Fibroblast of skin of back (primary cell): ENCODE results near the gene MYF6. TPM values are rescaled to one million over a fixed set of nuclear protein-coding genes. Genes with fewer than 3 reads are reported as not detected.
"Not testable (repeated sequence)": the region's sequence is repeated elsewhere in the genome, so short reads cannot be mapped to it uniquely, and the experiment has no call there.

Experiments
- DNase-seq: peaks from one replicate; pipeline ENCODE4 v3.0.0-alpha.2; 2013
- polyA plus RNA-seq, 2 experiments: library from polyadenylated mRNA; unstranded; fragments of 120-200 nt; gene quantifications; one replicate each; pipeline ENCODE4 v1.2.1, GENCODE V29; 2013; ENCODE audit not compliant: insufficient read length in 2 of 2

MYF6 gene
- polyA plus RNA-seq (2013, experiment 1 of 2; ENCODE audit: insufficient read length), result 0.32 TPM
- polyA plus RNA-seq (2013, experiment 2 of 2; ENCODE audit: insufficient read length), result 0.08 TPM

DNA sequence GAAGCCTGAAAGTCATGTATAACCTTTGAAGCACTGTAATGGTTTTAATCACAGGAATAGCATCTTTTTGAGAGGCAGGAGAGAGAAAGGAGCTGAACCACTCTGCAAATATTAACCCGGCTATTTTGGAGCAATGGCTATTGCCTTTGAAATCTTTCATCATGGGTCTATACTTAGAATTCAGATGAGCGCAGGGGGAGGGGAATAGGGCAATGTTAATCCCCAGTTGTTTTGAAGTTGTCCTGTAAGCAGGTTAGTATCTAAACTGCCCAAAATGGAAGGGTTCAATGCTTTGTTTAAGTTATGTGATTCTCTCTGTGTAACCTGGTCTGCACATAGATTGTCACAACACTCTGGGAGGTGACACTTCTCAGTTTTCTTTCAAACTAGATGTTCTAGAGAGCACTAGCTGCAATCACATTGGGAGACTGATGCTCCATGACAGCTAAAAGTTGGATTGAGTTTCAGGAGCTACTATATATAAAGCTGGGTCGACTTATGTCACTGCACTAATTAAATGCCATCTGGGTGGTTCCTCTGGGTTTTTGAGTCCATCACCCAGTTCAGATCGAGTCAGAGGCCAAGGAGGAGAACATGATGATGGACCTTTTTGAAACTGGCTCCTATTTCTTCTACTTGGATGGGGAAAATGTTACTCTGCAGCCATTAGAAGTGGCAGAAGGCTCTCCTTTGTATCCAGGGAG lies at the start of gene MYF6:
Gene MYF6, plus strand, starts transcription at position 509 of the 704 bp plus-strand sequence. Its CDS starts 86 bp downstream, at position 595.
- DNase-seq, result no peak

DNA sequence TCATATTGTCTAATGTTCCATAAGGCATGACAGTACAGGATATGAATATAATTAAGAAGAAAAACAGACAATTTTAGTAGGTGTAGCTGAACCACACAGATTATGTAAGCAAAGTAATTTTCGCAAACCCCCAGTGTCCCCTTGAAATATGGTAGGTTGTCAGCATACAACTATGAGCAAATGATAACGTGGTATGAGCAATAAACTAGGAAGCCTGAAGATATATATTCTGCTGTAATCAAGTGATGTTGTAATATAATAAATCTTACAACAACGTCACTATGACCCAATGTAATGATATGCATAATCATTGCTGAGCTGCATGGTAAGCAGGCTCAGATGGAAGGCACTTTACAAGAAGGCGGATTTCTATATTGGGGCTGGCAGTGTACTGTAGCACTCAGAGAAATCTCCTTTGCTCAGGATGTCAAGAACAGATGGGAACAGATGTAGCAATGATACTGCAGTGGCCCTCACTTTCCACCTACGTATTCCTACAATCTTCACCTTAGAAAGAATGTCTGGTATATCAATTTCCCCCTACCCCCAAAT lies 47.8 kb upstream of the MYF6 start:
- no peak for DNase-seq

DNA sequence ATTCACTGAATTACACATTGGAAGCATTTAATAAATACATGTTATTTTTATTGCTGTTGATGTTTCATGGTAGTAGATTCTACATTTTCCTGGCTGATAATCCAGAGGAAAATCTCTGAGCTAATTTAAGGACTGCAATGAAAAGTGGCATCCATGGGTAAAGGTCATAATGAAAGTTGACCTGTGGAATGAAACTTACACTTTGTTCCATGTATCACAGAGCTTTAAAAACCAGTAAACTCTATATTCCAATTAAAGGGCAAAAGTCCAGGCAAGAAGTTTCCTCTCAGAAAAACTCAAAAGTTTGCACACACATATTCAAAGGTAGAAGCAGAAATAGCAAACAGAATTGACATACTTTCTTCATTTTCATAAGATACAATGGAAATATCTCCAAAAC lies 44.8 kb upstream of the MYF6 start:
- DNase-seq, result no peak

DNA sequence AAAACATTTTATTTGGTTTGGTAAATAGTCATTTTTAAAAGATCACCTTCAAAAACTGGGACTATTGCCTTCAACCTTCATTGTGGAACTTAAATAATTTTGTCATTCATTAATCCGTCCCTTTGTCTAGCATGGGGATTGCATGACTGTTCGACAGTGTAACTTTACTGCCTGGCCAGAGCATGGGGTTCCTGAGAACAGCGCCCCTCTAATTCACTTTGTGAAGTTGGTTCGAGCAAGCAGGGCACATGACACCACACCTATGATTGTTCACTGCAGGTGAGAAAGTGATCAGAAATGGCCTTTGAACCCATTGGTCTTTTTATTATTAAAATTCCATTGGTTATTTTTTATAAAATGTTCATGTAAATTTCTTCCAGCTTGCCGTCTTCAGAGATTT lies 37.2 kb upstream of the MYF6 start:
- no peak for DNase-seq

DNA sequence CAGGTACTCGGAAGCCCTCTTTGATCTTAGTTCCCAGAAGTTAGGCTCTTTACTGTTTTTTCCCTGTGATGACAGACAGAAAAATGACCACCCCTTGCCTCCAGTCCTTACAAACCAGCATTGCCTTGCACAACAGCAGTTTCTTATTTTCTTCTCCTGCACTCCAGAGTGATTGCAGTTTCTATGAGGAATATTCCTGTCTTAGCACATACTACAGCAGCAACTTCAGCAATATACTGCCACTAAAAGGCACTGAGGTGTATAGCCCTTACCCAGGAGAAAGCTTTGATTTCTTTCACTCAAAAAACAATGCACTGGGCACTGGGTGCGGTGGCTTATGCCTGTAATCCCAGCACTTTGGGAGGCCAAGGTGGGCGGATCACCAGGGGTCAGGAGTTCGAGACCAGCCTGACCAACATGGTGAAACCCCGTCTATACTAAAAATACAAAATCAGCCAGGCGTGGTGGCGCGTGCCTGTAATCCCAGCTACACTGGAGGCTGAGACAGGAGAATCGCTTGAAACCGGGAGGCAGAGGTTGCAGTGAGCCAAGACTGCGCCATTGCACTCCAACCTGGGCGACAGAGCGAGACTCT lies 31.3 kb upstream of the MYF6 start:
- DNase-seq, result not testable (repeated sequence)

DNA sequence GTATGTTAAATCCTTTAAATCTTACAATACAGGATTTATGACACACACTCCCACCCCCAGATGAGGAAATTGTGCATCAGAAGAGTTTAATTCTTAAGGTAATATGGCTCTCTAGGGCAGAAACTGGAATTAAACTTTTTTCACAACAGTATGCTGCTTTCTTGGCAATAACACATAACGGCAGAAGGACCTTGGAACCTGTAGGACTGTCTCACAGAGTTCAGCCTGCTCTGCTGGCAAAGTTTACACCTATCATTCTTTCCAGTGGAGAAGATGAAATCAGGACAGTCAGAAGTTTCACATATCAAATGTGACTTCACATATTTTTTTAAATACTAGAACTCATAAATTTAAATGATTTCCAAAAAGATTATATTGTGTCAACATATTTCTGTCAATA lies 30.6 kb upstream of the MYF6 start:
- no peak for DNase-seq

DNA sequence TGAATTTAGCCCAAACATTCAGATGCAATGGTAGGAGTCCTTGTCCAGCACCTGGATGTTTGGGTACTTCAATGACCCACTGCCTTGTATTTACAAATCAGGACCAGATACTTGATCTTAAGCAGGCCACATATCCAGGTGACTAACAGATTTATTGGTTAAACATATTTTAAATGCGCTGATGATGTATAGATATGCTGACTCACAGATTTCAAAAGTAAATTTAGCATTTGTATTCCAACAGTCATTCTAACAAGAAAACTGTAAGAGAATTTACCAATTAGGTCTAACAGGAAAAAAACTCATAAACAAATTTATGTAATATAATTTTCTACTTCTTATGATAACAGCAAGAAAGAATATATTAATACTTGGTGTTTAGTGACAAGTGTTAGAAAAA lies 29.4 kb upstream of the MYF6 start:
- DNase-seq, result no peak

DNA sequence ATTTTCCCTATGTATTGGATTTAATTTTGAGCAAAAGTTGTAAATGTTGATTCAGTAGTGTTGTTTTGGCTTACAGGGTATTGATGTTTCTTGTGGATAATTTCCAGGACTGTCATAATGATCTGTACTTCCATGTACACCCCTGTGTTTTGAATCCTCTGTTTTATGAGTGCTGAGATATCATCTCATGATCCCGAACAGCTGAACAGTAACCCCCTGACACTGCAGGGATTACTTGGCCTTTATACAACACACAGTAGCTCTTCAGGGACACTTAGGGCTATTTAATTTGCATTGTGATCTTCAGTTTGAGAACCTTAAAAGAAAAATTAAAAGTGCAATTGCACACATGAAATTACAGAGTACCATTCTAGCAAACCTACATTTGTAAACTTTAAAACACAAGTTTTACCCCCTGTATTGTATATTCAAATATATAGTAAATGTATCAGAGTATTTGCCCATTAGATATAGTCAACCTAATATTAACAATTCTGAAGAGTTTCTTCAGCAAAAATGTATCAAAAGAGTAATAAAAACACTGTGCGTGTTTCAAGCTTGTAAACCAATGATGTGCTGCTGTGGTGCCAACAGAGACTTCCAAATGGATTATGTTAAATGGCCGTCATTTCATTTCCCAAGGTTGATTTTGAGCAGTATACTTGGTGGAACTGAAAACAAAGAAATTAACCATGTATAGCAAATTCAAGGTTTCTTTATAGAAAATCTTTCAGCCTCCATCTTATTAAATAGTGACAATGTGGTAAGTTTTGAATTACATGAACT lies 27.9 kb upstream of the MYF6 start:
- DNase-seq, result no peak

DNA sequence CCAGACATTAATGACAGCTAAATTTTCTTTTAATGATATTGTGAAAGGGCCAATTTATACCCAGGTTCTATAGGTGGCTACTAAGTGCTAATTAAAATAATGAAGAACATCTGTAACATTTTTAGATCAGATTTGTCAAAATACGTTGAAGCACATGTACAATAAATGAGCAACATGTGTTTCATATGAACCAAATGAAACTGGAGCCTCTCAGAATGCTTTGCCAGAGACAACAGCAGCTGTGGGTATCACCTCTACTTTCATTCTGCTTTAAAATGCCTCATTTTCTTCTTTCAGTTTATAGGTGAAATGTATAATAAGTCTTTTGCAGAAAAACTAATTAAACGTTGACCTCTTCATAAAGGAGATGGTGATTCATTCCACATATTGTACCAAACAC lies 26.1 kb upstream of the MYF6 start:
- no peak for DNase-seq

DNA sequence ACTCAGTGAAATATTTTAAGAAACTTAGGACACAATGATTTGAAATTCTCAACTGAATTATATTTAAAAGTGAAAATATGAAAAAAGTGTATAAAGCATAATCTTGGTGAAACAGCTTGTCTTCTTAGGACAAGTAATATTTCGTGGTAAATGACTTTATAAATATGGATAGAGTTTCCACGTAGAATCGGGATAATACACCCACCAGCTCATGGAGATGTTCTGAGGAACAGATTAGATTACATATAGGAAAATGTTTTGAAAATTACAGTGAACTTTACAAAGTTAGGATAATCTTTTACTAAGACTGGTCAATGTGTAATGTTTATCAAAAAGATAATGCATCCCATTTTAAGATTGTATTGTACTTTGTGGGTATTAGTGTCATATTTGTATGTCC lies 25.6 kb upstream of the MYF6 start:
- DNase-seq, result no peak

DNA sequence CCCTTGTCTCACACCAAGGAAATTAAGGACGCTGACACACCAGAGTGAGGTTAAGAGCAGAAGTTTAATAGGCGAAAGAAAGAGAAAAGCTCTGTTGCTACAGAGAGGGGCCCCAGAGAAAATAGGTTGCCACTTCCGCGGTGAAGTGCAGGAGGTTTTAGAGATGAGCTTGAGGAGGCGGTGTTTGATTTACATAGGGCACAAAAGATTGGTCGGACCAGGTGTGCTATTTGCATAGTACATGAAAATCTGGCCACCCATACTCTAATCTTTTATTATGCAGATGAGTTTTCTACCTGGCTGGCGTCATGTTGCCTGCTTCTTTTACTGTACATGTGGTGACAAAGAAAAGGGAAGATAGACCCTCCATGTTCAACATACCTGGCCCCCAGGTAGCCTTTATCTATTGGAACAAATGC lies 23.3 kb upstream of the MYF6 start:
- DNase-seq, result no peak

DNA sequence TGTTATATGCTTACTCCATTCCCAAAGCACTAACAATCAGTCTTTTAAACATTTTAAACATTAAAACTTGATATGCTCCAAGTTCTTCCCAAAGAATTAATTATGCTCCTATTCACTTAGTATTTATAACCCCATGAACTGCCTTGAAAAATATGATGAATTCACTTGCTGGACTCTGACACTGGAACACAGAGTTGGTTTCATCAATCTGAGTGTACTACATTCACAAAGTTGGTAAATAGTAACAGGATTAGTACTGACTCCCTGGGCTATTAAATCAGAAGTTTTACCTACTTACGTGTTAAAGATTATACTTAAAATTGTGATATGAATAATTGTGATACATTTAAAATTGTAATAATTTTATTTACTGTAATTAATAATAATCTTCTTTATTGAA lies 17.3 kb upstream of the MYF6 start:
- no peak for DNase-seq

DNA sequence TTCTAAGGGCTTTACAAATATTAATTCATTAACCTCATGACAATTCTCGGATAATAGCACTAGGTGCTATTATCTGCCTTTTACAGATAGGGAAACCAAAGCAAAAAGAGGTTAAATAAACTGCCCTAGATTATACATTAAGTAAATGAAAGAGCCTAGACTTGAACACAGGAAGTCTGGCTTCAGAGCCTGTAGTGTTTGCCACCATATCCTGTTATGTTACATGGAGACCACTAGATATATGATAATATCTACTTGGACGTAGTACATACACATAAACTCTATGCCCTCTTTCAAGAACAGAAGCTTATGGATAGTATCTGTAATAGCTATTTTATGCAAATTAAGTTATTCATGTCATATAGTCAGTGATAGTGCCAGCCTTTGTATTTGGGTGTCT lies 16.9 kb upstream of the MYF6 start:
- no peak for DNase-seq

DNA sequence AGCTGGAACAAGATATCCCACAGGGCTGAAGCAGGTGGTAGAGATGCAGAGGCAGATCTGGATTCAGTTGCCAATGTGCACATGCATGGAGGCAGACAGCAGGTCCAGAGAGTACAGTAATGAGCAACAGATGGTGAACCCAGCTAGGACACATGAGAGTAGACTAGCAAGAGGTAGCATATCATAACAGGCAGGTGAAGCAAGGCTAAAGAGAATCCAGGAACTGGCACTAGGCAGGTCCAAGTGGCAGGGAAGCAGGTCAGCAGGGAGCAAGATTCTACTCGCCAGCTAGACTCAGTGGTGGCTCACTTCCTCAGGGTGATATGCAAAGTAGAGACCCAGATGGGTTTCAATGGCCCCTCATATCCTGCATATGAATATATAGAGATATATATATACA lies 15.3 kb upstream of the MYF6 start:
- DNase-seq, result no peak

DNA sequence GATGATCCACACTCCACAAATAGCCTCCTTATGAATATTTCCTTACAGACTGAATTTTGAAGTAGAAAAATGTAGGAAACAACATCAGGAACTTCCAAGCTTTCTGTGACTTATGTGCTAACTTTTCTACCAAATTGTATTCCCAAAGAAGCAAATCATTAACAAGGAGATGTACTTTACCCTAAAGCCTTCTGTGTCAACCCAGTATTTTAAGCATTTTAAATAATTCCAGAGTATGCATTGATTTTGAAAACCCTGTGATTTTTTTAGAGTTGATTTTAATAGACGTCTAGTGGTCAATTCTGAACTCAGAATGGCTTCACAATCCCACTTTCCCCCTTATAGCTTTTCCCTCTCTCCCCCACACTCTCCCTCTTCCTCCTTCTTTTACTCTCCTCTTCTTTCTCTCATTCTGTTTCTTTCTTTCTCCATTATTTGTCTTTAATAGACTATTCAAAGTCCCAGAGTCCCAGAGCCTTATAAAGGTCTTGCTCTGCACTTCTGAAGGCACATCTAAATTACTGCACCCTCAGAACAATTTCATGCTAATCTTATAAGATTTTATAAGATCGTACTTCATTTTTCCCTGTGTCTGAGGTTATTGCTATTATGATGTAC lies 10.1 kb upstream of the MYF6 start:
- no peak for DNase-seq

DNA sequence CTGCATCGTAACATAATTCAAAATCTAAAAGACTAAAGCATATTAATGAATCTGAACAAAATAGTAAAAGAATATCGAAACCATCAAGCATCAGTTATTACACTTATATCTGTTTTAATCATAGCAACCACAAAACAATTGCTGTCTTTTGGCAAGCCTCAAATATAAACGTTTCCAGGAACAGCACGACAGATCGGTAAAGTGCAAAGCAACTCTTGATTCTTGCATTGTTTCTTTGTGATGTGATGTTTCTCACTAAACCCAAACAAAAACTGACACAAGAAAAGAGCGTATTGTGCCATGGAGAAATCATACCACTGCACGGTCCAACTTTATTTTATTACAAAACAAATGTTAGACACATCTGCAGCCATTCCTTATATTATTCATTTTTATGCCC lies 9.2 kb upstream of the MYF6 start:
- no peak for DNase-seq

DNA sequence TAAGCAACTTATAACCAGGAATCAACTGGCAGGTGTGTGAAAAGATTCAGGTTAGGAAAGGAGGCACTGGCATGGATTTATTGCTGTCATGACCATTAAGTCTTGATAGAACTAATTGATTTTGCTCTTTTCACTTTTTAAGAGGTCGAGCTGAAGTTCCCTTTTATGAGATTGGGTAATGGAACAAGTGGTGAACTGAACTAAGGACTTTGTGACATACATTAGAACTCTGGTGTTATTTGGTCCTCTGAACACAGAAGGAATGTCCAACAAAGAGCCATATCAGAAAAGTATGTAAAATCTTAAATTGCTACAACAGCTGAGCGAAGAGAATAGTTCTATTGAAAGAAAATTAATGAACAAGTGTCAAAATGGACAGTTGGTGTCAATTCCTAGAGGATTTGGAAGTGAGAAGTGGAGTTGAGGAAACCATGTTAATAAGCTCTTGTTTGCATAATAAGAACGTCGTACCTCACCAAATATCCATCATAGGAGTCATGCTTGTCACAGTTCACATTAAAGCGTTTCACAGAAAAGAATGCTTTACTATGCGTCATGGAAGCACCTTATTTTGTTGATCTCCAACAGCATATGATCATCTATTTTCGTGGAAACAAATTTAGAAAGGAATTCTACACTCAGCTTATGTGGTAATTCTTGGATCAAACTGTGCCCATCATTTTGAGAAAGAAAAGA lies 8.4 kb upstream of the MYF6 start:
- DNase-seq, result no peak

DNA sequence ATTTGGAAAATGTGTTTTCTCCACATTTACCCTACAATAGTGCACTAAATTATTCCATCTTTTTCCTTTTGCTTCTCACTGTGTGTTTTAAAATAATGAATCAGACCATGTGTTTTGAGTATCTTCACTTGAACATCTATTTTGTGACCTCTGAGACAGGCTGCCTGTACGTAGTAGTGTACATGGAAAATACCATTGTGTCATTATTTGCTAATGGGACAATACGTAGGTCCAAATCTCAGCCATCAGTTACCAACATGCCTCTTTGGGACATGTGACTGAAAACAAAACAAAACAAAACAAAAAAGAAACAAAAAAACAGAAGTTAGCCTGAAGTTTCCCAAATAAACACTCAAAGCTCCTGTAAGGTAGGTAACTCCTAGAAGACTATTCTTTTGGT lies 7.1 kb upstream of the MYF6 start:
- no peak for DNase-seq

DNA sequence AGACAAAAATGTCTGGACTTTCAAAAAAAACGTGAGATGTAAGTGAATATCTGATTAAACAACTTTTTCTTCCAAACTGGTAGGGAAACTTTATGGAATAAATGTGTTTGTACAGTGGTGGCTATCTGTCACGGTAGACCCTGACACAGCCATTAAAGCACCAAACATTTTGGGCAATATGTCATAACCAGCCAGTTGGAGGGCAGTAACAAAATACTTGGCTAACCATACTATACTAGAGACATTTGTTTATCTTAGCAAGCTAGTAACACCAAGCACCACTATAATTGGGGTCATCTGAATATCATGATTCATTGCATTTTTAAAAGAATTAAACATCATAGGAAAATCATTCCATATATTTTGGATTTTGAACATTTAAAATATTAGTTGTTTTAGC lies 6.0 kb upstream of the MYF6 start:
- DNase-seq, result peak; percentile 24

DNA sequence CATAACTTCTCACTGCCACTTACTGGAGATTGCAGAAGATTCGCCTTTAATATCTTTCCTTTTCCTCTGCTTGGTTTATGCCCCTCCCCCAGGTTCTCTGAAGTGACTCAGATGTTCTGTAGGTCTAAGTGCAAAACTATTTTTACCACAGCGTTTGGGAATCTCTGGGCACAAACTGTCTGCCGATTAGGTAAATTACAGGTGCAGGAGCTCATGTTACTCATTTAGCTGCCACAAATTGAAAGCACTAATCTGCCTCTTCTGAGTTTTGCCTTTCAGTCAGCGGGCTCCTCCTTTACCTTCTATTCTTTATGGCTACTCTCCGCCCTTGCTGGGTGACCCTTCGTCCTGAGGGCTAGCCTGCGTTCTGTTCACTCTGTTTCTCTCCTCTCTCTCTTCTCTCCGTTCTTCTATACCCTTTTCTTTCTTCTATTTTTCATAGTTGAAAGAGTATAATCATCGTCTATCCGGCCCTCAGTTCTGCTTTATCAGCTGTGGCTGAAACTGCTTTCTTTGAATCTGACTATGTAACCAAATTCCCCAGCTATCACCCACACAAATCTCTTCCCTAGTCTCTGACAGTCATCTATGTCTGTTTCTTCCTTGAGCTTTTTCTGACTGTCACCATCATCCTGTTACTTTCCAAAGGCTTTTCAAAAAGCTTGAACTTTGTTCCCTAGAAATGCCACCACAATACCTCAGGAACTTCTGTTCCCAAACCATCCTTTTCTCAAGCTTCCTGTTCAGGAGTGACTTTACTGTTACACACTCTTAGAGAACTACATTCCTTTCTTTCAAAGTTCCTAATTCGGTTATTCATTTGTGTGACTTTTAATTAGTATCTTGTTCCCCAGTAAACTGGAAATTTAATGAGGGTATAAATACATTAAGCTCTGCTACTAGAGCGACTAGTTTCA lies 4.3 kb upstream of the MYF6 start:
- DNase-seq, result peak; percentile 74

DNA sequence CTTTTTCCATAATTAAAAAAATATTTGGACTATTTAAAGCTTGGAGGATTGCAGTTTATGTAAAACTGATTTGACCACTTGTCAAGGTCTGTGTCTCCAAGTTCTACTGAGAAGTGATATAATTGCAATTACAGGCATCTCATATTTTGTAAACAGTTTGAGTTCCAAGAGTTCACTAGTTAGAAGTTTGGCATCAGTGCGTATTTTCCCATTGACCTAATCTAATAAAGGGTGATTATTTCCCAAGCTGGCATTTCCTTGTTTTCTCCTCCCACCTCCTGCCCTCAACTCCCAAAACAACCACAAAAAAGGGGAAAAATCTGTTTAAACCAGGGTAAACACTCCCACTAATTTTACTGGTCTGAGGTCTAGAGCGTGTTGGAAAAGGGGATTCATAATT lies 3.0 kb upstream of the MYF6 start:
- DNase-seq, result no peak
